NOMO-1 treated with dmso at 0.1 percent for 144 hours (cell line): Measurements from ENCODE around the gene YY1.

Source experiments
- DNase-seq: peaks from one replicate; lab custom pipeline; 2025; ENCODE audit not compliant: unreplicated experiment; lab: John Stamatoyannopoulos, UW

Gene YY1

GRCh38 chr14:100332071-100332639 lies 93.2 kb downstream of the YY1 start:
- no peak for DNase-seq
